IMR-90 (cell line): ENCODE measurements around the gene CCR6. TPM values are rescaled to one million over a fixed set of nuclear protein-coding genes. Genes with fewer than 3 reads are reported as not detected.

Experiments used
- ATAC-seq: fragments of 200-7000 bp; cut with Tn5 transposase; 2 replicates; pipeline ENCODE4 v1.9.1; 2020; ENCODE audit warnings: low read depth, mild to moderate bottlenecking, moderate library complexity
- BruUV-seq: library from RNA; stranded (reverse); fragments of 400-500 nt; replicated peaks from 2 replicates; lab custom pipeline; 2021; lab: Mats Ljungman, UMichigan
- CTCF ChIA-PET: fragments of 300-600 bp; formaldehyde crosslinking; extraction: SDS; loops from one replicate; lab custom pipeline; 2021; ENCODE audit warnings: antibody characterized with exemption; lab: Yijun Ruan, JAX
- POLR2A ChIA-PET: fragments of 300-600 bp; sonication (Branson Sonifier 250); formaldehyde crosslinking; loops from one replicate; lab custom pipeline; 2022; ENCODE audit warnings: antibody characterized with exemption; ENCODE audit not compliant: unreplicated experiment; lab: Charles Lee
- DNase-seq: peaks from one replicate; pipeline ENCODE4 v3.0.0; 2013
- H2AFZ ChIP-seq: replicated peaks from 2 replicates; pipeline ENCODE3; 2013; ENCODE audit warnings: low read length, mild to moderate bottlenecking; ENCODE audit not compliant: poor library complexity
- H2AK5ac ChIP-seq: 2 replicates; pipeline ENCODE4 v1.6.1; 2013; ENCODE audit warnings: low read depth, low read length, inconsistent platforms
- H2AK9ac ChIP-seq: replicated peaks from 2 replicates; pipeline ENCODE3; 2013; ENCODE audit warnings: mild to moderate bottlenecking, low read depth, low read length, moderate library complexity; ENCODE audit not compliant: poor library complexity
- H2BK120ac ChIP-seq: 2 replicates; pipeline ENCODE4 v1.6.1; 2013; ENCODE audit warnings: low read depth, low read length, inconsistent platforms
- H2BK15ac ChIP-seq: 3 replicates; pipeline ENCODE4 v1.6.1; 2013; ENCODE audit warnings: low read depth, low read length, inconsistent platforms
- H2BK20ac ChIP-seq: 2 replicates; pipeline ENCODE4 v1.6.1; 2013; ENCODE audit warnings: low read depth, mild to moderate bottlenecking, inconsistent platforms, low read length, moderate library complexity
- H2BK5ac ChIP-seq: 2 replicates; pipeline ENCODE4 v1.6.1; 2013; ENCODE audit warnings: mild to moderate bottlenecking, low read depth, low read length, inconsistent platforms; ENCODE audit not compliant: poor library complexity, severe bottlenecking
- H3K14ac ChIP-seq: replicated peaks from 2 replicates; pipeline ENCODE4 v1.6.1; 2013; ENCODE audit warnings: low read depth, low read length, inconsistent platforms
- H3K18ac ChIP-seq: 2 replicates; pipeline ENCODE4 v1.6.1; 2013; ENCODE audit warnings: low read depth, low read length, control low read depth
- H3K23ac ChIP-seq: 2 replicates; pipeline ENCODE4 v1.6.1; 2013; ENCODE audit warnings: low read depth, low read length, inconsistent platforms
- H3K27ac ChIP-seq: 2 replicates; pipeline ENCODE4 v1.5.1; 2013; ENCODE audit warnings: mild to moderate bottlenecking, control low read depth, low read length; ENCODE audit not compliant: insufficient read depth
- H3K27me3 ChIP-seq: 2 replicates; pipeline ENCODE4 v1.6.1; 2013; ENCODE audit warnings: low read length; ENCODE audit not compliant: control insufficient read depth, insufficient read depth
- H3K36me3 ChIP-seq: 2 replicates; pipeline ENCODE4 v1.6.1; 2013; ENCODE audit warnings: low read length, mixed read lengths; ENCODE audit not compliant: control insufficient read depth, insufficient read depth
- H3K4ac ChIP-seq: 2 replicates; pipeline ENCODE4 v1.6.1; 2013; ENCODE audit warnings: low read depth, low read length, inconsistent platforms
- H3K4me1 ChIP-seq: 2 replicates; pipeline ENCODE4 v1.6.1; 2013; ENCODE audit warnings: low read length, mixed read lengths; ENCODE audit not compliant: control insufficient read depth, insufficient read depth
- H3K4me2 ChIP-seq: 2 replicates; pipeline ENCODE4 v1.6.1; 2013; ENCODE audit warnings: low read depth, mild to moderate bottlenecking, control low read depth, low read length, moderate library complexity
- H3K4me3 ChIP-seq: 2 replicates; pipeline ENCODE4 v1.5.1; 2013; ENCODE audit warnings: low read depth, mild to moderate bottlenecking, control low read depth, low read length, moderate library complexity; ENCODE audit not compliant: insufficient read depth
- H3K56ac ChIP-seq: 2 replicates; pipeline ENCODE4 v1.6.1; 2013; ENCODE audit warnings: low read length, inconsistent platforms; ENCODE audit not compliant: insufficient read depth; ENCODE audit errors: extremely low read depth
- H3K79me1 ChIP-seq, 2 experiments: 2 replicates each; pipeline ENCODE4 v1.6.1; 2013; ENCODE audit warnings: low read length in 2 of 2, inconsistent platforms in 1 of 2, low read depth in 1 of 2
- H3K9ac ChIP-seq: 2 replicates; pipeline ENCODE4 v1.6.1; 2013; ENCODE audit warnings: low read depth, low read length, control low read depth
- H3K9me1 ChIP-seq: 2 replicates; pipeline ENCODE4 v1.6.1; 2013; ENCODE audit warnings: low read length, inconsistent platforms; ENCODE audit not compliant: insufficient read depth
- H3K9me3 ChIP-seq: 2 replicates; pipeline ENCODE4 v1.6.1; 2013; ENCODE audit warnings: low read length; ENCODE audit not compliant: control insufficient read depth, insufficient read depth
- H4K20me1 ChIP-seq: 2 replicates; pipeline ENCODE4 v1.6.1; 2013; ENCODE audit warnings: low read length, inconsistent platforms; ENCODE audit not compliant: insufficient read depth
- H4K5ac ChIP-seq: 2 replicates; pipeline ENCODE4 v1.6.1; 2013; ENCODE audit warnings: mild to moderate bottlenecking, low read depth, low read length, control low read depth
- H4K8ac ChIP-seq, 2 experiments: 2 replicates each; pipeline ENCODE4 v1.6.1; 2013; ENCODE audit warnings: low read depth in 2 of 2, low read length in 2 of 2, control low read depth in 1 of 2, inconsistent platforms in 1 of 2
- H4K91ac ChIP-seq: 2 replicates; pipeline ENCODE4 v1.6.1; 2013; ENCODE audit warnings: low read depth, low read length, inconsistent platforms; ENCODE audit not compliant: insufficient read depth
- BHLHE40 ChIP-seq: fragments of 150-350 bp; IDR thresholded peaks from 2 replicates; pipeline ENCODE4 v1.6.1; 2016; ENCODE audit warnings: mild to moderate bottlenecking, low read depth, low read length
- CHD1 ChIP-seq: IDR thresholded peaks from 2 replicates; pipeline ENCODE4 v1.6.1; 2012; ENCODE audit warnings: low read depth, low read length, improper control_type of control experiment
- MAZ ChIP-seq: IDR thresholded peaks from 2 replicates; pipeline ENCODE4 v1.6.1; 2012; ENCODE audit warnings: low read depth, mild to moderate bottlenecking, low read length, improper control_type of control experiment, moderate library complexity, borderline replicate concordance
- WGBS, 2 experiments: methylation state at CpG; one replicate each; pipeline versions ENCODE4 v1.1.5 to v1.1.7; 2013; ENCODE audit warnings: missing lambda C conversion rate in 2 of 2; ENCODE audit not compliant: insufficient read length in 1 of 2; ENCODE audit errors: extremely low coverage in 2 of 2; 5-methylcytosine and 5-hydroxymethylcytosine counted together
- dilution Hi-C: fragments of 300-500 bp; cut with HindIII; formaldehyde crosslinking; loops from one replicate; pipeline ENCODE4 v1.14.3; 2018; ENCODE audit warnings: low sequenced_read_pairs; ENCODE audit not compliant: unreplicated experiment
- in situ Hi-C: fragments of 300-500 bp; cut with MboI; formaldehyde crosslinking; loops from 3 replicates; pipeline ENCODE4 v1.14.3; 2019; ENCODE audit warnings: low sequenced_read_pairs, inconsistent platforms, mixed read lengths
- intact Hi-C: fragments of 100-400 bp; cut with micrococcal nuclease; formaldehyde crosslinking; loops from 2 replicates; pipeline ENCODE4 v1.10.0; 2022
- polyA plus RNA-seq, 3 experiments: library from polyadenylated mRNA; depleted of rRNA; stranded (reverse); fragments of >200 nt; gene quantifications; 2 replicates each; pipeline ENCODE4 v1.2.3, GENCODE V29; 2012; ENCODE audit warnings: low replicate concordance in 1 of 3
- total RNA-seq: library from RNA; depleted of rRNA; stranded (reverse); fragments of >200 nt; gene quantifications from 2 replicates; pipeline ENCODE4 v1.2.3, GENCODE V29; 2012
- TF ChIP-seq, protein P1 (sequence below): fragments of 150-350 bp; IDR thresholded peaks from 2 replicates; pipeline ENCODE4 v1.6.1; 2017; ENCODE audit warnings: mild to moderate bottlenecking, antibody characterized with exemption, low read length, low read depth

Gene CCR6
- total and polyA plus RNA-seq, 2 of the 4 experiments (the other 2 are of a cell fraction), result not detected

DNA sequence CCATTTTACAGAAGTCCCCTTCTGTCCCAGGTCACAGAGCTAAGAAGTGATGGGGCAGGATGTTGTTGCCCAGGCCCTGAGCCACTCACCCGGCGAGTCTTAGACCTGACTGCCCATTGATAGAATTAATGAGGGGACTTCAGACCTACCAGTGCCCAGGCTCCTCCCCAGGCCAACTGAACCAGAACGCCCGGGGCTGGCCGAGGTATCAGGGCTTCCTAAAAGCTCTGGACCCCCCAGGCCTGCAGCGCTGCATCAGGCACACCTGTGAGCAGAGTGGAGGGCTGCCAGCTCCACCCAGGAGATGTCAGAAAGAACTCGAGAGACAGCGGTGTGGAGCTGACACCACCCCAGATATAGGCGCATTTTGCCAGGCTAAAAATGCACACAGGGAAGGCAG is 31.4 kb downstream of the CCR6 start:
- no peak overlapping the region for H3K27ac ChIP-seq
- H3K56ac ChIP-seq, result no peak overlapping the region
- POLR2A ChIA-PET, result no interaction called here
- H2AK9ac ChIP-seq, result no peak overlapping the region
- dilution Hi-C loops (no loop called here), intact Hi-C loops (no loop called here), in situ Hi-C loops (no loop called here)
- TF ChIP-seq CHD1 (no peak), BHLHE40 (no peak), MAZ (no peak)
- TF ChIP-seq, protein P1, sequence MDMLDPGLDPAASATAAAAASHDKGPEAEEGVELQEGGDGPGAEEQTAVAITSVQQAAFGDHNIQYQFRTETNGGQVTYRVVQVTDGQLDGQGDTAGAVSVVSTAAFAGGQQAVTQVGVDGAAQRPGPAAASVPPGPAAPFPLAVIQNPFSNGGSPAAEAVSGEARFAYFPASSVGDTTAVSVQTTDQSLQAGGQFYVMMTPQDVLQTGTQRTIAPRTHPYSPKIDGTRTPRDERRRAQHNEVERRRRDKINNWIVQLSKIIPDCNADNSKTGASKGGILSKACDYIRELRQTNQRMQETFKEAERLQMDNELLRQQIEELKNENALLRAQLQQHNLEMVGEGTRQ, result no peak
- CTCF ChIA-PET, result no interaction called here
- no peak overlapping the region for H3K4me3 ChIP-seq
- DNase-seq (no peak), ATAC-seq (no peak)
- no peak overlapping the region for H2BK120ac ChIP-seq
- BruUV-seq, result no TSS peak
- no peak overlapping the region for H3K4me2 ChIP-seq
- no peak overlapping the region for H2BK20ac ChIP-seq
- H3K9me1 ChIP-seq, result no peaks in the 10 kb centered on the region
- peaks cover 18% of the 10 kb centered on the region for H3K9me3 ChIP-seq
- no peaks in the 10 kb centered on the region for H3K36me3 ChIP-seq
- no peak overlapping the region for H2BK5ac ChIP-seq
- H4K91ac ChIP-seq, result no peak overlapping the region
- no peak overlapping the region for H3K18ac ChIP-seq
- no peak overlapping the region for H3K4ac ChIP-seq
- no peak overlapping the region for H3K23ac ChIP-seq
- no CpG with 5 or more reads among the region's 9 CpGs for WGBS, 2 experiments
- H3K4me1 ChIP-seq, result no peaks in the 10 kb centered on the region
- H2AK5ac ChIP-seq, result no peak overlapping the region
- no peaks in the 10 kb centered on the region for H4K20me1 ChIP-seq
- no peak overlapping the region for H2BK15ac ChIP-seq
- no peak overlapping the region for H4K5ac ChIP-seq
- no peak overlapping the region for H4K8ac ChIP-seq
- no peaks in the 10 kb centered on the region for H3K27me3 ChIP-seq
- no peaks in the 10 kb centered on the region for H3K79me1 ChIP-seq
- no peak overlapping the region for H3K9ac ChIP-seq
- H3K14ac ChIP-seq, result no peak overlapping the region
- H2AFZ ChIP-seq, result no peak overlapping the region
